Measurements from ENCODE around the gene SLCO3A1.

- TF ChIP-seq, protein P1, sequence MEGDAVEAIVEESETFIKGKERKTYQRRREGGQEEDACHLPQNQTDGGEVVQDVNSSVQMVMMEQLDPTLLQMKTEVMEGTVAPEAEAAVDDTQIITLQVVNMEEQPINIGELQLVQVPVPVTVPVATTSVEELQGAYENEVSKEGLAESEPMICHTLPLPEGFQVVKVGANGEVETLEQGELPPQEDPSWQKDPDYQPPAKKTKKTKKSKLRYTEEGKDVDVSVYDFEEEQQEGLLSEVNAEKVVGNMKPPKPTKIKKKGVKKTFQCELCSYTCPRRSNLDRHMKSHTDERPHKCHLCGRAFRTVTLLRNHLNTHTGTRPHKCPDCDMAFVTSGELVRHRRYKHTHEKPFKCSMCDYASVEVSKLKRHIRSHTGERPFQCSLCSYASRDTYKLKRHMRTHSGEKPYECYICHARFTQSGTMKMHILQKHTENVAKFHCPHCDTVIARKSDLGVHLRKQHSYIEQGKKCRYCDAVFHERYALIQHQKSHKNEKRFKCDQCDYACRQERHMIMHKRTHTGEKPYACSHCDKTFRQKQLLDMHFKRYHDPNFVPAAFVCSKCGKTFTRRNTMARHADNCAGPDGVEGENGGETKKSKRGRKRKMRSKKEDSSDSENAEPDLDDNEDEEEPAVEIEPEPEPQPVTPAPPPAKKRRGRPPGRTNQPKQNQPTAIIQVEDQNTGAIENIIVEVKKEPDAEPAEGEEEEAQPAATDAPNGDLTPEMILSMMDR (IDR thresholded peaks at IDR 0.05; ENCODE audit: borderline replicate concordance, extremely low read depth, low read length, poor library complexity, severe bottlenecking) = no peak
- no peak for TF ChIP-seq EZH2 (IDR thresholded peaks at IDR 0.05; ENCODE audit: borderline replicate concordance, low read depth, low read length, severe bottlenecking)
Observed at GRCh38 chr15:92020207-92020606, 166.7 kb downstream of the SLCO3A1 start.
